Stimulated activated CD4-positive, alpha-beta T cell treated with anti-CD3 and anti-CD28 coated beads, Interleukin-4, amount 100 ng/mL, for 48 hours (primary cell): ENCODE measurements around the gene KIF18B.

Experiments used
- DNase-seq, 2 donors: peaks; one replicate each; pipeline ENCODE4 v3.0.0-alpha.2; 2020; ENCODE audit warnings: low read depth in 2 of 2

The KIF18B gene

DNA sequence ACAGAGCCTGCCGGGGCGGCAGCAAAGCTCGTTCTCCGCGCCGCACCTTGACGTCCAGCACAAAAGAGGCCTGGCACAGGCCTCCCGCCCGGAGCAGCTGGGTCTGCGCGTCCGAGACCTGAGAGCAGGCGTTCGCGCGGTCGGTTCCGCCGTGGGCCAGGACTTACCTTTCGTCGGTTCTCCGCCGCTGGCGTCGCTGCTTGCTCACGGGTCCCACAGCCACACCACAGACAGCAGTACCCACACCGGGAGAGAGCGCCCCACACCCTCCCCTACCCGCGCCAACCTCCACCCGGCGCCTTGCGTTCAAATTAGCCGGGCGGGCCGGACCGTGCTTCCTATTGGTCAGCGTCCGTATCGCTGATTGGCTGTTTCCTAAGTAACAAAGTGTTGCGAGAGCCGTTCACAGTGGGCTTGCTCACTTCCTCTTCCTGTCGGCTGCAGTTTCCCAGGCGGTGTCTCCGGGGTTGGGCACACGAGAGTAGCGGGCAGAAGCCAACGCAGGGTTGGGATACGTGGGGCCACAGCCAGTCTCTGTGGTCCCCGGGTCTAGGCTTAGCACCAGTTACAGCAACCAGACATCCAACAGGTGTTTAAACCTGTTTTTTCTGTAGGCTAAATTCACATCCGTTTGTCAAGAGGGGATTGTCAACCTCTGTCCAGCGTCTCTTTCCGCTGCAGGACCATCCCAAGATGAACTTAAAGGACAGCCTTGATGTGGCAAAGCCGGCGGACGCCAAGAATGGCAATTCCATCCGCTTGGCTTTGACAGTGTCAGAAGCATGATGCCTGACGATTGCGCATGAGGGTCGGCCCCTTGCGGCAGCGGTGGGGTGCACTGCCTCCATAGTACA lies at the start of gene KIF18B:
KIF18B (minus strand) TSS at position 313 of the 854 bp plus-strand sequence. CDS start 11,429 bp downstream, outside the sequence.
- peak; percentile 87 to 89 for DNase-seq

DNA sequence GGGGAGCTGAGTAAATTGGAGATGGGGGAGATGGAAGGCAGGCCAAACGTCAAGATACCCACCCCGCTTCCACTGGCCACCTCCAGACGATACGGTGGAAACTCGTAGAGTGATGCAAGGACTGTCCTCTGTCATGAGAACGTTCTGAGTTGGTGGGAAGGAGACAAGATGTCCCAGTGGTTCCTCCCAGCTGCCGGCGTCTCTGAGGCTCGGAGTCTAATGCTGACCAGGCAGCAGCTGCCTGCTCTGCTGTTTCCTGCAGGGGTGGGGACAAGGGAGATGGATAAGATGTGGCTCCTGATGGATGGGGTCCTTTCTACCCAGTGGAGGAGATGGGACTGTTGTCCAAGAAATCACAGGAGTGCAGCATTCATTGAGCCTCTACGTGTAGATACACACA lies 48.7 kb upstream of the KIF18B start:
- DNase-seq = no peak

DNA sequence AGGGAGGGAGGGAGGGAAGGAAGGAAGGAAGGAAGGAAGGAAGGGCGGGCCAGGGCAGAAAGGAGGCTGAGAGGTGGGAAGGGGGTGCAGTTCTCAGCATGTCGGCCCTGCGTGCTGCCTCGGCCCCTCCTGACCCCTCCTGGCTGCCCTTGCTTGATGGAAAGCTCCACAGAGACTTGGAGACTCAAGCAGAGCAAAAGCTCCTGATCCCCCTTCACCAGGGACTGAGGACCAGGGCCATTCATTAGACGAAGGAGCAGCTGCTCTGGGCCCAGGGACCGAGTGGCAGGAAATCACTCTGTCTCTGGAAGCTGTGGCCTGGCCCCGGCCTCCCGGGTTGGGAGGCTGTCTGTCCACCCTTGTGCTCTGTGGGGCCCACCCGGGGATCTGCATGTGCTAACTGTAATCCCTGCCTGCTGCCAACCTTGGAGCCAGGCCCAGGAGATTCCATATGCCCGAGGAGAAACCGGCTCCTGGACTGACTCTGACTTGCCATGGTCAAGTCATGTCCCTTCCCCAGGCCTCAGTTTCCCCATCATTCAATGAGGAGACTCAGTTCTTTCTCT lies 47.9 kb upstream of the KIF18B start:
- DNase-seq = no peak

DNA sequence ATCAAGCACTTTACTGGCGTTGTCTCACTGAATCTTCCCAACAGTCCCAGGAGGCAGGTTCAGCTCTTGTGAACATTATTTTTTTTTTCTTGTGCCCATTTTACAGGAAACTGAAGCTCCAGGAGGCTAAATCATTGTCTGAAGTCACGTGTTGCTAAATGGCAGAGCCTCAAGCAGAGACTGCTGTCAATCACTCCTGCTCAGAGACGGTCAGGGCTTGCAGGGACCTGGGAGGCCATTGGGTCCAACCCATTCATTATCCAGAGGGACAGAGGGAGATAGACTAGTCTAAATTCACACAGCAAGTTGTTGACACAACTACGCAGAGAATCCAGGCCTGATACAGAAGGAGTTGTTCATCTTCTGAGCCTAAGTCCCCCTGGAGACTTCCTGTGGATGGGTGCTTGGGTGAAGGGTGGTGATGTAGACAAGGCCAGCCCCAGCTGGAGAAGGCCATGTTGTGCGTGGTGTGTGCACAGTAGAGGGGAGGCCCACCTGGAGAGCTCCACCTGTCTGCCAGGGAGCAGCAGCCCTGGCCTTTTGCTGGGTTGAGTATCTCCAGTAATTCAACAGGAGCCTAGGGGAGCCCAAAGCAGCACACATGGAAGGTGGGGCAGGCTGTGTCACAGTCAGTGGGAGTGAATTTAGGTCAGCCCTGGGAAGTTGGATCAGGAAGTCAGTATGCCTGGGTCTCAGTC lies 44.8 kb upstream of the KIF18B start:
- no peak for DNase-seq

DNA sequence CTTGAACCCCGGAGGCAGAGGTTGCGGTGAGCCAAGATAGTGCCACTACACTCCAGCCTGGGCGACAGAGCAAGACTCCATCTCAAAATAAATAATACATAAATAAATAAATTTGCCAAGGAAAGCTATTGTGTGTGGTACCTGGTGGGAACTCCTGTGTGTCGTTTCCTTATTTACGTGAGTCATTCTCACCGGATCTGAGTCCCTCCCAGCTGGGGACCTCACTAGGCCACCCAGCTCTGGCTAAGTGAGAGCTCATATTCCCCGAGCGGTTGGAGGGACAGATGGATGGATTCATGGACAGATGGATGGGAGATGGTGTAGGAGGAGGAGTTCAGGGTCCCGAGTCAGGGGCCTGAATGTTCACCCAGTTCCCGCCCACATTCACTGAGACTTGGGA lies 43.4 kb upstream of the KIF18B start:
- no peak for DNase-seq

DNA sequence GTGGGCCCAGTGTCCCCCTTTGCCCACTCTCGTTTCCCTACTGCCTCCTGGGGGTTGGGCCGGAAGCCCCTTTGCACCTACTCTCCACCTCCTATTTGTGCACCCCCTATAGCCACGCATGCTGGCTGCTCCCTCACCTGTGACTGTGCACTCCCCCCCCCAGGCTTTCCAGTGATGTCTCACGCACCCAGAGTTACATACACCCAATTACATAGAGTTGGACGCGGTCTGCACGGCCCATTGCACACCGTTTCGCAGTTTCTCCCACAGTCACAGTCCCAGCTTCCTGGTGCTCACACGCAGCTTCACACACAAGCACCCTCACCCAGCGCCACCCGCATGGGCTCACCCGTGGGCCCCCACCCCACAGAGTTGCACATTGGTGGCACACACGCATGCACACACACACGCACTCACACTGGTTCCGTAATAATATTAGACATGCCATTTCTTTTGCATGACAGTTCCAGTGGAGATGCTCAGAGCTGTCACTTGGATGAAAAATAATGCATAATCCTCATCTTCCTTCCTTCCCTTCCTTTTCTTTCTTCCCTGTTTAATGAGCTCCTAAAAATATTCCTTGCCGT lies 42.1 kb upstream of the KIF18B start:
- DNase-seq = no peak

DNA sequence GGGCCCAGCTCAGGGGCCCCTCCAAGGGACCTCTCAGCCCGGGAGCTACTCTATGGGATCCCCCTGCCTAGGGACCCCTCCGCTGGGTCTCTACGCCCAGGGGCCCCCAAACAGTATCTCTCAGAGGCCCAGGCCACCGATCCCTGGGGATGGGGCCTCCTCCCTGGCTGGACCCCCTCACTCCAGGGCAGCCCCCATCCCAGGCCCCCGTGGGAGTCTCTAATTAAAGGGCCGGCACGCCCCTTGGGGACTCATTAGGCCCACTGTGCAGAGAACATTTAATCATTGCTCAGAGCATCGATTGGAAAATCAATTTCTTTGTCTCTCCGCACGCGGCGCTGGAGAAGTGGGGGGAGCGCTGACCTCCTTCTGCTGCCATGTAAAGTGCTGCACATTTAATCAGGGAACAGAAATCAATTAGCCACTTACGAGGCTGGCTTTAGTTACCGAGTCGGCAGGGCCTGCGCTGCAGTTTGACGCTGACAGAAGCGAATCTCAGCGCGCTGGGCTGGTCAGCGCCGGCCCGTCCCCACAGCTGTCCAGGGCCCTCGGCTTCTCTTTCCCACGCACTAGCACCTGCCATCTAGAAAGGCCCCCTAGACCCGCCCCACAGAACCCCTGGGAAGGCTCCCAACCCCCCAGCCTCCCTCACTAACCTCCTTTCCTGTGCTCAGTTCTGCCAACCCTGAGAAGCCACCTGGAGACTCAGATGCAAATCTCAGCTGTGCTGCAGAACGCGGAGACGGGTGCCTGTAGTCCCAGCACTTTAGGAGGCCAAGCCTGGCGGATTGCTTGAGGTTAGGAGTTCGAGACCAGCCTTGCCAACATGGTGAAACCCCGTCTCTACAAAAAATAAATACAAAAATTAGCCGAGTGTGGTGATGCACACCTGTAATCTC lies 40.7 kb upstream of the KIF18B start:
- DNase-seq = no peak

DNA sequence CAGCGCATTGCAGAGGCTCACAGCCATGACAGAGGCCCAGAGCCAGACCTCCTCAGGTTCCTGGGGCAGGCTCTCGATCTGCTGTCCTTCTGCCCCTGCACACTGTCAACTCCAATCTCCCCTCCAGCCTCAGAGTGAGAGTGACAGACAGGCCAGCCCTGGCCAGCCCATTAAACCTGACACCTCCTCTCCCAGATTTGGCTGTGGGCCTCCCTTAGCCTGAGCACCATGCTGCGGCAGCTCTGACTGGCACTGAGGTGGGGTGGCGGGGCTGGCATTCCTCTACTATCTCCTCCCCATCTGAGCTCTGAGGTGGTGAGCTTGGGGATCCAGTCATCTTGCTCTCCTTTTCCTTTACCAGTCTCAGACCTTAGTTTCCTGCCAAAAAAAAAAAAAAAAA lies 36.0 kb upstream of the KIF18B start:
- no peak for DNase-seq

DNA sequence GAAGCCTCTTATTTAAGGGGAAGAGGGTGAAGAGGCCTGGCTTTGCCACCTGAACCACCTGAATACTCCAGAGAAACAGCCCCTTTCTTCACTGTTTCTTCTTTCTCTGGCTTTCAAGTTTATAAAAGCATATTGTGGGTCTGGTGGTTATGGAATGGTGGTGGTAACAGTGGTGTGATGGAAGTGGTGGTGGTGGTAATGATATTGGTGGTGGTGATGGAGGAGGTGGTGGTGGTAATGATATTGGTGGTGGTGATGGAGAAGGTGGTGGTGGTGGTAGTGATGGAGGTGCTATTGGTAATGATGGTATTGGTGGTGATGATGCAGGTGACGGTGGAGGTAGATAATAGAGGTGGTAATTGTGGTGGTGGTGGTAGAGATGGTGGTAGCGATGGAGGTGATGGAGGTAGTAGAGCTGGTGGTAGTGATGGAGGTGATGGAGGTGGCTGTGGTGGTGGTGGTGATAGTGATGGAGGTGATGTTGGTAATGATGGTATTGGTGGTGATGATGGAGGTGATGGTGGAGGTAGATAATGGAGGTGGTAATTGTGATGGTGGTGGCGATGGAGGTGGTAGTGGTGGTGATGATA lies 34.6 kb upstream of the KIF18B start:
- DNase-seq = no peak

DNA sequence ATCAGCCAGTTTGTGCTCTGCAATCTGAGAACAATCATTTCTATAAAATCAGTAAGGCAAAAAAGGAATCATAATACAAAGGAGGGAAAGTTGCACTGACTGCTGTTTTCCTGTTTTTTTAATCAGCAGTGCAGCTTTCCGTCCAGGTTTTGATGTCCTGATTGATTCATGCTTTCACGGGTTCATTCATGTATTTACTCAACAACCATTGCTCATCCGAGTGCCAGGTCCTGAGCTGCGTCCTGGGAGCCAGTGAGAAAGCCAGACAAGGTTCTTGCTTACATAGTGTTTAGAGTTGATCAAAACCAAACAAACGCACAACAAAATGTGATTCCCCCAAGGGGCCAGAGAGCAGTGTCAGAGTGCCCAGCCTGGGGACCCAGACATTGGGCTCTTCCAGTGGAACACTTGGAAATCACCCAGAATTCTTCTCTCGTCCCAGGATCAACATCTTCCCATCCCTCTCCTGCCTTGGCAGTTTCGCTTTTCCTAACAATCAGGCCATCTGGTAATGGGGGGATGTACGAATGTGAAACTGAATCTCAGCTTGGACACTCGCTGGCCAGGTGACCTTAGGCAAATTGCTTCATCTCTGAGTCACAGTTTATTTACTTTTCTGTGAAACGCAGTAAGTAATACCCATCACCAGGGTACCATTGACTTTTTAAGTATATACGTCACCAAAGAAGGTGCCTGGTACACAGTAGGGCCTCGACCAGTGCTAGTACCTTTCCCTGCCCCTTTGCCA lies 33.8 kb upstream of the KIF18B start:
- DNase-seq = no peak

DNA sequence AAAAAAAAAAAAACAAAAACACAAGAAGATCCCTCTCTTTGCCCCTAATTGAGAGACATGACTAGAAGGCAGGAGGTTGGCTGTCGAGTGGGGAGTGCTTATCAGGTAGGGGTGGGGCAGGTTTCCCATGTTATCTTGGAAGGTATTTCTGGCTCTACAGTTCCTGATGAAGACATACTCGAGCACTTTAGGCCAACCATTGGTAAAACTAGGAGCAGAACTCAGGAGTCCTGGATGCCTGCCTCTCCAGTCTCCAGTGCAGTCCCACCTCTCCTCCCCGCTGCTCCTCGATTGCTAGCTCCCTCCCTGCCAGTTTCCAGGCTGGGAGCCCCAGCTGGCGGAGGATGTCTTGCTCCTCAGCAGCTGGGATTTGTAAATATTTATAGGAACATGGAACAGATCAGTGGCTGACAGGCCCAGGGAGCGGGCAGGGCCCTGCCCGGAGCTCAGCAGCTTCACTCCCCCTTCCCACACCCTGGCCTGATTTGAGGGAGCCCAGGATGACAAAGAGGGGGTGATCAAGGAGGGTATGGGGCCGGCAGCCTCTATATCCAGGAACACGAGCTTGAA lies 31.9 kb upstream of the KIF18B start:
- DNase-seq = no peak

DNA sequence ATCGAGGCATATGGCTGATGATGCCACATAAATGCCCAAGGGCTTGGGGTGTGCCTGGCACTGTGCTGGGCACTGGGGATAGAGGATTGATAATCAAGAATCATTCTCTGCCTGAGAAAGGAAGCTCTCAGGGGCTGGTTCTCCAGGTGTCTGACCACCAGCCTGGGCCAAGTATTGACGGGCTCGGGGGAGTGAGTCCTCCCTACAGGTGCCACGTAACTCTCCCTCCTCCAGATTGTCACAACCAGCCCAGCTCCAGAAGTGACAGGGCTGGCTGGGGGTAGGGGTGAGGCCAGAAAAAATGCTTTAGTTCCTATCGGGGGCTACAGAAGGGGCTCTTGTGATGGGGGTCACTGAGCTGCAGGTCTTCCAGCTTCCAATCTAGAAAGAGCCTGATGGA lies 31.2 kb upstream of the KIF18B start:
- DNase-seq = no peak

DNA sequence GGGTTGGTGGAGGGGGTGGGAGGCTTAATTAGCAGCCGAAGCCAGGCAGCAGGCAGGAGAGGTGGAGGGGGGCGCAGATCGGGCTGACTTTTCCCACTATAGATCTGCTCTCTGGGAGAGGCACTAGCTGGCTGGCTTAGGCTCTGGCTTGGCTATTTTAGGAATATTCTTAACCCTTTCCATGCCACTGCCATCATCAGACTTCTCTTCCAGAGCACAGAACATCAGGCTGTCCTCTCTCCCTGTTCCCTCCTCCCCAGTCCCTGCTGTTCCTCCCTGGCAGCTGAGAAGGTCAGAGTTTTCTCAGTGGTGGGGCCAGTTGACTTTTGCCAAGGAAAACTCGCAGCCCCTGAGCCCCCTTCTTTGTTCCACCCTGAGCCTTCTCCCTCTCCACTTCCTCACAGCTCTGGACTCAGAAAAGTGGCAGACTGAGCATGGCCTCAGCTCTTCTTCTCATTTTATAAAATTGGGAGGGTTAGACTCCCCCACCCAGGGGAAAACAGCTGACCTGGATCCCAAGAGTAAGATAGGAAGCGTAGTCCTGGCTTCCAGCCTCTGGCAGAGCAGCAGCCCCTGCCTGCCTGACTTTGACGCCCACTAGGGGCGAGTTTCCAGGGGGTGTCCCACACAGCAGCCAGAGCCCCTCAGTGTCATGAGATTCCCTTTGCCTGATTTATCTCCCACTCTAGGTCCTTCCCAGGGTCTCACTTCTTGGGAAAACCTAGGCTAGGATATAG lies 30.4 kb upstream of the KIF18B start:
- no peak for DNase-seq

DNA sequence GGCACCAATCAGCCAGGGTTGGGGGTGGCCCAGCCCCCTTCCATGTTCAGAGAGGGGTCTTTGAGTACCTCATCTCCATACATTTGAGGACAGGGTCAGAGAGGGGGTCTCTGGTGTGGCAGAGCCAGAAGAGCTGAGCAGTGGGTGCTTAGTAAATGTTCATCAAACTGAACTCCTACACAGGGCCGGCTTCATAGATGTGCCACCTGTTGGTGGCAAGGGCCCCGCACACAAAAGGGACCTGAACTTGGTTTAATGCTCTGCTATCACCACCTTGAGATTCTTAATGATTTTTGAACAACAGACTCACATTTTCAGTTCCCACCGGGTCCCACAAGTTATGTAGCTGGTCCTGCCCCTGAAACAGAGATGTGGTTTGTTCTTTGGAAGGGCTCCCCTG lies 29.5 kb upstream of the KIF18B start:
- DNase-seq = no peak

DNA sequence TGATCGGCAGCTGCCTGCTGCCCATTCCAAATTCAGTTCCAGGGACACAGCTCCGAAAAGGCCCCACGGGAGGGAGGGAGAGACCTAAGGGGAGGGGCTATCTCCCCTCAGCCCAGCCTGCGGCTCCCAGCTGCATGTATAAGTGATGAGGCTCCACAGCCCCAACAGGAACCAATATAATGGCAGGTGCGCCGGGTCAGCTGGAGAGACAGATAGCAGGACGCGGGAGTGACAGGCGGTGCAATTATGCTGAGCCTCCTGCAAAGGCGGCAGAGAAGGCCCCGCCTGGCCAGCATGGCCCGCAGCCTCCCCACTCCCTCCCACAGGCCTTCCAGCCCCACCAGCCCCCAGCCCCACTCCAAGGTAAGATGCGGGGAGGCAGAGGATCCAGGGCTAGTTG lies 28.6 kb upstream of the KIF18B start:
- no peak for DNase-seq

DNA sequence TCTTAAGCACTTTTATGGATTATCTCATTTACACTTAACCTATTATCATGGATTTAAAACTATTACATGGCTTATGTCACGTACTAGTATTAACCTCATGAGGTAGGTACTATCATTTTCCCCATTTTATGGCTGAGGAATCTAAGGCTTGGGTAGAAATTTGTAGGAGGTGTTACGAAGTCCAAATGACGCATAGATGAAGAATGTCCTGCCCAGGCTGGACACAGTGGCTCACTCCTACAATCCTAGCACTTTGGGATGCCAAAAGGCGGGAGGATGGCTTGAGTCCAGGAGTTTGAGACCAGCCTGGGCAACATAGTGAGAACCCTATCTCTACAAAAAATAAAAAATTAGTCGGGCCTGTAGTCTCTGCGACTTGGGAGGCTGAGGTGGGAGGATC lies 25.4 kb upstream of the KIF18B start:
- no peak for DNase-seq

DNA sequence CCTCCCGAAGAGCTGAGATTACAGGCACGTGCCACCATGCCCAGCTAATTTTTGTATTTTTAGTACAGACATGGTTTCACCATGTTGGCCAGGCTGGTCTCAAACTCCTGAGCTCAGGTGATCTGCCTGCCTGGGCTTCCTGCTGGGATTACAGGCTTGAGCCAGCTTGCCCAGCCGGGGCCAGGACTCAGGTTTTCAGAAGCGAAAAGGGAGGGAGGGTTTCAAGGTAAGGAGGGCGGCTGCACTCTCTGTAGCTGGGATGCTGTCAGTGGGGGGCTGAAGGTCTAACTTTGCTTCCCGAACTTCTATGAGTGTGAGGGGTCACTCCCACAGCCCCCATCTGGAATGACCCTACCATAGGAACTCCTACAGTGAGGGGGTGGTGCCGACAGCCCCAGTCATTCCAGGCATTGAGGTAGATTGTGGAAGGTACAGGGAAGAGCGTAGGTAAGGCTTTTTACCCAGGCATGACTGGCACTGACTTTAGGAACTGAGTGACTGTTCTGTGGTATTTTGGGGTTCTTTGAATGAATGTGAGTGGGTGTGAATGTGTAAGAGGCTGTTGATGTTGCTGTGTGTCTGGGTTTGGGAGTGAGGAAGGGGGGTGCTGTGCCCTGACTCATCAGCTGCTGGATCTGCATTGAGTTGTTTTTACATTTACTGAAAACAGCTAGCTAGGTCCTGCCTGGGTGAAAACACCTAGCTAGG lies 24.4 kb upstream of the KIF18B start:
- DNase-seq = peak; percentile 47 to 68

DNA sequence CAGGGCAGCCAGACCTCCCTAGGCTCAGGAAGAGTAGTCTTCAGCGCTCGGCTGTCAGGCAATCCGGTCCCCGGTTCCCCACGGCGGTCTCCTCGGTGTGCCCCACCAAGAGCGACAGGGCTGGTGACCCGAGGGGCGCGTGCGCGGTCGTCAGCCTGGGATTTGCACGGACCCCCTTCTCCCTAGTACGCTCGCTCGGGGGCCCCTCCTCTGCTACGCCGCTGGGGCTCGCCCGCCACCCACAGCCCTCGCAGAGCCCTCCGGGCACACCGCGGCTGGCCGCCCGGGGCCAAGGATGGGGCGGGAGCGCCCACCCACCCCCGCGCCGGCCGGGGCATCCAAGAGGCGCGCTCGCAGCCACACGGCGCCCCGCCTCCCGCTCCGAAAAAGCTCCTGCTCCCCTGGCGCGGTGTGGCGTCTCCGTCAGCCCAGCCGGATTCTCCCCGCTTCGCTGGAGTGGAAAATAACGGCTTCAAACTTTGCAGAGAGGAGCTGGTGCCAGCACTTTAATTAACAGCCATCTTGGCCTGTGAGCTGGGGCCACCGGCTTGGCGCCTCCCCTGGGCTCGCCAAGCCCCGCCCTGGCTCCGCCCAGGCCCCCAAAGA lies 22.7 kb upstream of the KIF18B start:
- DNase-seq = peak in 1 of 2 donors; percentile 13
